Suppressor macrophage treated with lipopolysaccharide for 1 hour (primary cell): ENCODE results near the gene MRPS10.
"Not testable (repeated sequence)": the region's sequence is repeated elsewhere in the genome, so short reads cannot be mapped to it uniquely, and the experiment has no call there.

Experiments
- DNase-seq, 3 donors: peaks; one replicate each; pipeline ENCODE4 v3.0.0-alpha.2; 2020 to 2022

Gene MRPS10

DNA sequence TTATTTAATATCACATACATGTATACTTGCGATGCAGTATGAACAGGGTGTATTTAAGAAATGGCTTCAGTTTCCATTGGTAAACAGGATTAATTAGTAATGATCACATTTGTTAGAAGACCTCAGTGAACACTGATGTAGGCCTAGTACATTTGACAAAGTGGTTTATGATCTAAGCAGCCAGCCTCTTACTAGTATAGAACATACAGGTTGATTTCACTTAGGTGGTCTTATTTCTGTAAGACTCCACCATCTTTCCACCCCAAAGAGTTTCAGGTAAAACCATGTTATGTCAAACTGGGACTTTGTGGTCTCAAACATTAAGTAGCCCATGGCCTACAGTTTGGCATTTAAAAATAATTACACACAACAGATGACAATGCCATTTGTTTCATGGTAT, 20.2 kb upstream of the MRPS10 start:
- no peak for DNase-seq

- DNase-seq: no peak
Measured at GRCh38 chr6:42236682-42237473, 19.2 kb upstream of the MRPS10 start.

- no peak for DNase-seq
Measured at GRCh38 chr6:42236030-42236429, 18.4 kb upstream of the MRPS10 start.

DNA sequence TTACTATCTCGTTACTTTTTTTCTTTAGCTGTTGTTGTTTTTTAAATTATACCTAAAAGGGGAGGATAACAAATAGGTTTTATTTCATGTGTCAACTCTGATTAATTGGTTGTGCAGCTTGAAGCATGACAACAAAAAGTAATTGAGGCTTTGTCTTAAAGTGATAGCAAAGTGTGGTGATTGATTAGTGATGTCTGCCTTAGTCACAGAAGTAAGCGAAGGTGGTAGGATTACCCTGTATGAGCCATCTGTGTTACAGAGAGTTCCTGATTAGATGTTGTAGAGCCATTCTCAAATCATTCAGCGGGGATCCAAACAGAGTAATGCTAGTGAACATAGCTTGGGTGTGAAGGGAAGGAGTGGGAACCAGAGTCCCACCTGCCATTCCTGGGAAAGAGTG, 14.4 kb upstream of the MRPS10 start:
- DNase-seq: no peak

GRCh38 chr6:42230345-42231321, 13.0 kb upstream of the MRPS10 start:
- peak in 2 of 3 donors; percentile 10 to 29 for DNase-seq

DNA sequence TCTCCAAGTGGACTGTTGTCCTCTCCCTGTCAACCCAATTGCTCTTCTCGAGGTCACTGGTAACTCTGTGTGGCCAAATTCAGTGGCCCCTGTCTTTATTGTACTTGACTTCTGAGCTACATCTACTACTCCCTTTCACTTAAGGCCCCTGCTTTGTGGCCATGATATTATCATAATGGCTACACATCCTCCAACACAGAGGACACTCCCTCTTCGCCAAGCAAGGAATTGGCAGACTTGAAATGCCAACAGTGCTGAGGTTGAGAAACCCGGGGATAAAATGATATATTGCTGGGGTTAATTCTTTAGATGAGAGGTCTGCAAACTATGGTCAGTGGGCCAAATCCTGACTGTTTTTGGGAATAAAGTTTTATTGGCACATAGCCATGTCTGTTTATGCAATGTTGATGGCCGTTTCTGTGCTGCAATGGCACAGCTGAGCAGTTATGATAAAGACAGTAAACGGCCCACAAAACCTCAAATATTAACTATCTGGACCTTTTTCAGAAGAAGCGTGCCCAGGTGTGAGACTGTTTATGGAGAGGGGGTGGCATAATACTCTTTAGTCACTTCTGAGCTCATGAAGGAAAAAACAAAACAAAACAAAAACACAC, 12.0 kb upstream of the MRPS10 start:
- no peak for DNase-seq

DNA sequence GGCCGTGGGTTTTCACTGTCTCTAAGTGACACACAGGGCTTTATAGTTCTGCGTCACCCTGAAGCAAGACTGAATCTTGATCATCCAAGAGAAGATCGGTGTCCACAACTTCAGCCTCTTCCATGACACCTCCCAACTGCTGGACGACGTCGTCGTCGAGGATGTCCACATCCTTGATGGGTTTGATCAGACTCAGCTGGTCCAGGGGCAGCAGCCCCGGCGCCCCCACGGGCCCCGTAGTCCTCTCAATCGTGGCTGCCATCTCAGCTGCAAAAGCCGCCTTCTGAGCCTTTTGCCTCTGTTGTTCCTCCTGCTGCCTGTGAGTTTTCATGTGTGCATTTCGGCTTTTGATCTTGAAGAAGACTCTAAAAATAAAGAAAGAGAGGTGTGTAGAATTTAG, 10.6 kb upstream of the MRPS10 start:
- DNase-seq: peak in 1 of 3 donors; percentile 9

DNA sequence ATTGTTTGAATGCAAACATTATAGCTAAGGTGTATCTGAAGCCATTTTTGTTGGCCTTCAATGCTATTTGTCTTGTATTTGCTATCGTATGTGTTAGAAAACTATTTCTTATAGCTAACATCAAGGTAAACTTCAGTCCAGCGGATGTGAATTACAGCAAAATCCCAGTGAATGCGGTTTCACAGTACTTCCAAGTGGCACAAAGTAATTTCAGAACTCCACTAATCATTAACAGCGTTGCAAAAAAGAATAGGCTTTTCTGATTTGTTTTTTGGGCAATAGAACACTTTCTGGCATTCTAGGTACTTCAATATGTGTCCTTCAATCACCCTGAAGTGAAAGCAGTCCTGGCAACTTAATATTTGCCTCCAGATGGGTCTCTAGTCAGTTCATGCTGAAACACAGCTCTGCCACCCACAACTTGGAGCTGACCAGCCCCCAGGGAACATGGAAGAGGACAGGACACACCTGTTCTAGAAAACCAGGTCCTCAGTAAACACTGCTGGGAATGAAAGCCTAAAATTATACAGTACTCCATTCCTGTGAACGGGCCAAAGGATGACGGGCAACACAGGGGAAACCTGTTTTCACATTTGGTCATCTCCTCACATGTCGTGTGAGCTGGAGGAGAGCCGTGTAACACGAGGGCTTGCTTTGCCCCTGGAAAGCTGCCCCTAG, 9.7 kb upstream of the MRPS10 start:
- peak in 1 of 3 donors; percentile 14 for DNase-seq

DNA sequence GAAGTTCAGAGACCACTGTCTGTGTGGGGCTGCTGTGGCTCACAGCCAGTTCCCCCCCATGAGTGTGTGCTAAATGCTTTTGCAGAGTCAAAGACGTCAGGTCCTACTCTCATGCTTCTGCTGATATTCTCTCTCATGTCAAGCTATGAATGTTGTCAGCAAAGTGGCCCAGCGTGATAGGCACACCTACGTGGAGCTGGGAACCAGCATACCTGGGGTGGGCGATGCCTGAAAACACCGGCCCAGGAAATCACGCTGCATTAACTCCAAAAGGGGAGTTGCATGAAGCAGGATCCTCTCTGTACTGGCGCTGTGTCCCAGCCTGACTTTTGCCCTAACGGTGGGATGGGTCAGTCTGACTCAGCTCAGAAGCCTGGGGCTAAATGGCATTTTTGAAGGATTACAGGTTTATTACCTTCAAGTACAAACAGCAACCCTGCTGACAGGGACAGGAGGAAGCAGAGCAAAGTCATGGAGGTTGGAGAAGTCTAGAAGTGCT, 9.0 kb upstream of the MRPS10 start:
- peak in 1 of 3 donors; percentile 8 for DNase-seq

GRCh38 chr6:42226161-42226611, 8.5 kb upstream of the MRPS10 start:
- peak in 1 of 3 donors; percentile 16 for DNase-seq

GRCh38 chr6:42225419-42225818, 7.8 kb upstream of the MRPS10 start:
- DNase-seq: no peak

DNA sequence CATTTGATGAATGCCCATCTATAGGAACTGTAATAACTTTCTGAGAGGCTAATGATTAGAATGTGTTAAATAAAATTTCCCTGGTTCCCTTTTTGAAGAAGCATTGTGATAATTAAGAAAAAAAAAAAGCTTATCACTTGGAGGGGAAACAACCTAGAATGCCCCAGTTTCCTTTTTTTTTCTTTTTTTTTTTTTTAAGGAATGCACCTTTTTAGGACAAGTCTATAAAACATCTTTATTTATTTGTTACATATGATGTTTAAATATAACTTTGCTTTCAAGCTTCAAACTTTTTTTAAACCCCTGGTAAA, 7.3 kb upstream of the MRPS10 start:
- DNase-seq: peak; percentile 12 to 59 (median 42)

- peak; percentile 66 to 89 (median 88) for DNase-seq
Measured at GRCh38 chr6:42224222-42225028, 6.8 kb upstream of the MRPS10 start.

DNA sequence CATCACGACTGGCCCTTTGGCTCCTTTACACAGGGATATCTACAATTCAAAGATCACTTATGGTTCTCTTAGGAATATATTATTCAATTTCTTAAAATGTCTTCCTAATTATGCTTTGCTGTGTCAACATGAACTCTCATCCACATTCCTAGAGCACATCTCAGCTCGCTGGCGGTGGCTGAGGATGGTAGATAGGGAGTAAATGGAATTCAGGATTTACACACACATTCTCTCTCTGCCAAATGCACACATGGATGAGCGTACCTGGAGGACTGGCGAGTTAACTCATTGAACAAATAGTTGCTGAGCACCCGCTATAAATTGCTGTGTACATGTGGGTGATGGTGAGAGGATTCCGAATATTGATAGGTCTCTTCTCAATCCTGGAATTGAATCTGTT, 4.8 kb upstream of the MRPS10 start:
- no peak for DNase-seq

GRCh38 chr6:42221546-42221945, 3.9 kb upstream of the MRPS10 start:
- DNase-seq: no peak

DNA sequence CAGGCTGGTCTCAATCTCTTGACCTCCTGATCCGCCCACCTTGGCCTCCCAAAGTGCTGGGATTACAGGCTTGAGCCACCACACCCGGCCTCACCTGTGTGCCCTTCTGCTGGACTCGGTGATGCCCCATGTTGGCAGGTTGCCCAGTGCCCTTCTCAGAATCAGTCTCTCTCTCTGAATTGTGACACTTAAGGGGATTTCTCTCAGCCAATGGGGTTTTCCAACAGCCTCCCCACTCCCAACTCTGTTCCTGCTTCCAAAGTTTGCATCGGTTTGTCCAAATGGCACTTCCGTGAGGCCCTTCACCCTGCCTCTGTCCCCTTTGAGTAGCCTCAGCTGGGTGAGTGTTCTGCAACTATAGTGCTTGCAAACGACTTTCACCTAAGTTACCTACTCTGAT, 3.1 kb upstream of the MRPS10 start:
- peak; percentile 29 to 58 (median 52) for DNase-seq

GRCh38 chr6:42217157-42217518, 523 bp downstream of the MRPS10 start:
- no peak for DNase-seq

DNA sequence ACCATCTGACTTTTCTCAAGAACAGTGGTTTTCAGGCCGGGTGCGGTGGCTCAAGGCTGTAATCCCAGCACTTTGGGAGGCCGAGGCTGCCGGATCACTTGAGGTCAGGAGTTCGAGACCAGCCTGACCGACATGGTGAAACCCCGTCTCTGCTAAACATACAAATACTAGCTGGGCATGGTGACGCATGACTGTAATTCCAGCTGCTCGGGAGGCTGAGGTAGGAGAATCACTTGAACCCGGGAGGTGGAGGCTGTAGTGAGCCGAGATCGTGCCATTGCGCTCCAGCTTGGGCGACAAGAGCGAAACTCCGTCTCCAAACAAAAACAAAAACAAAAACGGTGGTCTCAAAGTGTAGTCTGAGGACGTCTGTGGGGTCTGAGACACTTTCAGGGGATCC, 1.2 kb downstream of the MRPS10 start:
- not testable (repeated sequence) for DNase-seq

- no peak for DNase-seq
Measured at GRCh38 chr6:42212442-42212841, 5.2 kb downstream of the MRPS10 start.

- DNase-seq: no peak
Measured at GRCh38 chr6:42211726-42212125, 5.9 kb downstream of the MRPS10 start.

DNA sequence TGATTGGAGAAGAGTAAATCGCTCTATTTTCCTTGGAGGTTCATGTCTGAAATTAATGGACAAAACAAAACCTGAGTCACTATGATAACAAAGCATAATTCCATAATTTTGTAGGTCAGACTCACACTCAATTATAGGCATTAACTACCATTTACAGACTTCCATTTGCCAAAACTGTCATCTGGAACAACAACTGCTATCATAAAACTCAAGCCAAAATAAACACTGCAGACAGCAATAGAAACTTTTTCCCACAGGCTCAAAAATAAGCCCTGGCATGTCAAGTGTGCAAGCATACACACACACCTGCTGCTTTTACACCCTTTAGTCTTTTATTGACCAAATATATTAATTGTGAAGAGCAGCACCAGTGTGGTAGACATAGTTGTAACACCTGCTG, 7.1 kb downstream of the MRPS10 start:
- no peak for DNase-seq

GRCh38 chr6:42207559-42207958, 10.1 kb downstream of the MRPS10 start:
- not testable (repeated sequence) for DNase-seq
